GM18499 (cell line): ENCODE measurements around the gene CHN2.

Source experiments
- ATAC-seq: cut with Tn5 transposase; IDR thresholded peaks from one replicate; pipeline ENCODE4 v1.9.1; 2021; ENCODE audit warnings: moderate number of reproducible peaks; ENCODE audit not compliant: insufficient read depth, unreplicated experiment

The CHN2 gene

GRCh38 chr7:29453021-29453420 is 258.4 kb downstream of the CHN2 start:
- no peak for ATAC-seq

GRCh38 chr7:29454464-29454863 is 259.9 kb downstream of the CHN2 start:
- ATAC-seq, result no peak

GRCh38 chr7:29454899-29455451 is 260.4 kb downstream of the CHN2 start:
- ATAC-seq, result no peak

GRCh38 chr7:29457141-29457561 is 262.6 kb downstream of the CHN2 start:
- ATAC-seq, result no peak

DNA sequence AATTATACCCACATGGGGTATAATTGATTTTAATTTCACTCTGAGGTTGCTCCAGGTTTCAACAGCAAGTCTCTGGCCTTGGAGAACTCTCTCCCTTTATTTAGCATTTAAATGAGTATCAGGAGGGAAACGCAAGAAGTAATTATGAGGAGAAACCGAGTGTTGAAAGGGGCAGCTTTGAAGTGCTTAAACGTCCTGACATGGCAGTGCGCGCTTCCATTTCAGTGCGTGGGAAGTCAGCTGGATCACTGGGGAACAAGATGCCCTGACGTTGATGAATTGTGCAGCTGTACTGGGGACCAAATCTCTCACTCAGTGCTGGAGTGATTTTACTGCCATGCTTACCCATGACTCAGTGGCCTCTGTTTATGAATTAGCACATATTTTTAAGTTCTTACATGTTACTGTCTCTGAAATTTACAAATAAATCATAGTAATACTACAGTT is 263.0 kb downstream of the CHN2 start:
- ATAC-seq, result no peak

DNA sequence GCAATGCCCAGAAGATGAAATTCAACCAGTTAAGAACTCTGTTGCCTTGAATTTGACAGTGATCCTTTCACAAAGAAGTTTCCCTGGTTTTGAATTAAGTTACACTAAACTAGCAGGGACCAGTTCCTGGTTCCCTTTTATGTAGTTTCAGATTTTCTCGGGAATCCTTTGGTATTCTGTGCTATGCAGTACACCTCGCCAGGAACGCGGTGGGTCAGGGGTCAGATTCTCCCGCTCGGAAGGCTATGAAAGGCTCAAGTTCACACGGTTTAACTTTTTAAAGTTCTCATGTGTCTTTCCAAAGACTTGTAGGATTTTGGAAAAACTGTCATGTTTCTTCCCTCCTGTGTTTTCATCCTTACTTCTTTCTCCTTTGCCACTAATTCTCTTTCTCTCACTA is 264.4 kb downstream of the CHN2 start:
- ATAC-seq, result no peak

DNA sequence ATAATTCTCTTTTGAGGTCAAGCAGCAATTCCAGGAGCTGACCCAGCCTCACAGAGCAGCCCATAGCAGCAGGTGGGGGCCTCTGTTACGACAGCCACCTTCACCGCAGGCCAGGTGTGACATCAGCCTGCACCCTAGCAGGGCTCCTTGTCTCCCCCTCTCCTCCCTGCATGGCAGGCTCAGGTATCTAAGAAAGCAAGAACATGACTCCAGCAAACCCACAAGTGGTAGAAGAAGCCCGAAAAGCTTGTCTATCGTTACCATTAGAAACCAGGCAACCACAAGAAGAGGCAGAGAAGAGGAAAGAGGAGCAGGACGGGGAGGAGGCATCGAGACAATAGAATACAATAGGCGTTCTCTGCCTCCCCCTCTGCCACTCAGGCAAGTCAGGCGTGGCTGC is 265.0 kb downstream of the CHN2 start:
- no peak for ATAC-seq

DNA sequence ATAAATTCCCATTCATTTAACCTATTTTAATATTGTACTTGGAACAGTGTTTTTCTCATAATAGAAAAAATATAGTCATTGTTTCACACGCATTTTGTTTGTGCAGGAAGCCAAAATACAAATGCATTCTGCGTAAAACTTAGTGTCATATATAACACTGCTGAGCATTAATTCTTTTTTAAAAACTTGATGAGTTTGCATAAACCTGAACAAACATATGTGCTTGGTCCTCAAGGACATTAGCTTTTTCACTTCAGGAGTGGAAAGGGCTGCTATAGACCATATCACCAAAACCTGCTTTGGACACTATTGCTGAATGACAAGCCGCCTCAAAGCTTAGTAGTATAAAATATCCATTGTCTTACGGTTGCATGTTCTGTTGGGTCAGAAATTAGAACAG is 267.4 kb downstream of the CHN2 start:
- no peak for ATAC-seq

- ATAC-seq, result no peak
Measured at GRCh38 chr7:29463504-29464158, 269.1 kb downstream of the CHN2 start.

- no peak for ATAC-seq
Measured at GRCh38 chr7:29464753-29465152, 270.2 kb downstream of the CHN2 start.

GRCh38 chr7:29467193-29467926 is 272.8 kb downstream of the CHN2 start:
- ATAC-seq, result no peak

DNA sequence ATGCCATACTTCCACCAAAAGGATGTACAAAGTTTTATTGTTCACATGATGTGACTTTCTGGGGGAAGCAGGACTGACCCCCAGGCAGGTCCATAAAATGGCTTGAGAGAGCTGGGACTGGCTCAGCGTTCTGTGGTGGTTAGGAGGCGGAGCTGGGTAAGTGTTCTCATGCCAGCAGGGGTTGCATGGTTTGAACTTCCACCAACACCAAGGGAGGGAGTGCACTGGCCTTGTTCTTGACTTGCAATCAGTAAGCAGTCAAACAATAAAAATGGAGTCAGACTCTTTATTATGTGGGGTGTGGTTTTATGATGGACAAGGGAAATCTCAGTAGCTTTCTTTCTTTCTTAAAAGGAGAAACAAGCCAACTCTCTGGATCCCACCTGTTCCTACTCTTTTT is 273.6 kb downstream of the CHN2 start:
- no peak for ATAC-seq

GRCh38 chr7:29469281-29469680 is 274.7 kb downstream of the CHN2 start:
- no peak for ATAC-seq

DNA sequence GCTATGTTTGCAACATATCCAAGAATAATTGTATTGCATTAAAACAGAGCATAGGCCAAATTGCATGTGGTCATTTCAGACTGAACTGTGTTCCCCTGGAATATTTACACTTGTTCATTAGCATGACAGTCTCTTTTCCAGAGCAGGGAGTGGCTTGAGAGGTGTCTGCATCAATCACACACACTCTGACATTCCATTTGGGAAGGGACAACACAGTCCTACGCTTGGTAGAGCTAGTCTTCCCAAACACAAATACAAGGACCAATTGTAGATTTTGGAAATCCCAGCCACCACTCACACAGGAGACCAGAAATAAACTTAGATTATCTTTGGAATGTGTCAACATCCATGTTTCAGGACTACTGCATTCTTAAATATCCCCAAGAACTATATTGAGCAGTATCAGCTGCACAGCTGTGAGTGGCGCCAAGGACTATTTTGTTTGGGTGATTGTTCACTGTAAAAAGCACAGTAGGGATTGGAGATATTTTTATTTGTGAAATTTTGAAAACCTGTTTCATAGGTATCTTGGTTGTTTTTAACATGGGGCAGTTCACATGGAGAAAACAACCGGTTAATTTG is 275.5 kb downstream of the CHN2 start:
- no peak for ATAC-seq

- no peak for ATAC-seq
Measured at GRCh38 chr7:29471444-29472138, 277.0 kb downstream of the CHN2 start.

GRCh38 chr7:29476916-29477315 is 282.3 kb downstream of the CHN2 start:
- no peak for ATAC-seq

- no peak for ATAC-seq
Measured at GRCh38 chr7:29478226-29478625, 283.7 kb downstream of the CHN2 start.

DNA sequence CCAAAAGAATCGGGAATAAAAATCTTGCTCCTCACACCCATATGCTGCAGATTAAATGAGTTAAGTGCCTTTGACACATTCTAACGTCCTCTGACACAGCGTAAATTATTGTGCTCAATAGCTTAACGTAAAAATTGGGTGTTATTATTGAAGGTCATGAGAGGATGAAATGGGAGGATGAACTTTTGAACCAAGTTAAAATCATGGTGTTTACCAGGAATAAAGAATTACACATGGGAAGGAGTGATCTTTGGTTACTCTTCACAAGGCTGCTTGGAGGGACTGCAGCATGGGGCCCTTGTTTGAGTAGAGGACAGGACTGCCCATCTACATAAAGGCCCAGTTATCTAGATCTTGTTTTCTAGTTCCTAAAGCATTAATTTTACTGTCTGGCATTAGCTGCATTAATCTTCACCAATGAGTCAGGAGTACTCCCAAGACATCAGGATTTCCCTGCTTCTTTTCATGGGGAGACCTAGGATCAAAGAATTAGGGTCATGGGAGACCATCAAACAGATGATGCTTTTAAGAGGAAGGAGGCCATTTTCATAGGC is 284.2 kb downstream of the CHN2 start:
- no peak for ATAC-seq

- no peak for ATAC-seq
Measured at GRCh38 chr7:29479301-29480200, 285.0 kb downstream of the CHN2 start.
